ENCODE results near the gene MAGI3.

Gene MAGI3

GRCh38 chr1:113369699-113370098 lies 20.6 kb upstream of the MAGI3 start:
- no peak overlapping the region for H3K23ac ChIP-seq (ENCODE audit: low read length)
- no peaks in the 10 kb centered on the region for H3K9me3 ChIP-seq (ENCODE audit: insufficient read depth, low read depth, low read length)
- no peaks in the 10 kb centered on the region for H3K27me3 ChIP-seq (ENCODE audit: insufficient read depth, low read length)
- WGBS (ENCODE audit: extremely low coverage, insufficient coverage, insufficient read length), result no CpG with 5 or more reads among the region's 1 CpG
- H3K36me3 ChIP-seq (ENCODE audit: control insufficient read depth in 1 of 2, insufficient read depth in 2 of 2, low read length in 2 of 2), result no peaks in the 10 kb centered on the region
- no peak overlapping the region for H3K14ac ChIP-seq (ENCODE audit: low read length)
- H4K8ac ChIP-seq (ENCODE audit: low read depth, low read length), result no peak overlapping the region
- H2BK120ac ChIP-seq (ENCODE audit: insufficient read depth, low read length, poor library complexity), result no peak overlapping the region
- H4K91ac ChIP-seq (ENCODE audit: low read depth, low read length), result no peak overlapping the region
- H3K4me1 ChIP-seq (ENCODE audit: control insufficient read depth in 1 of 2, insufficient read depth in 2 of 2, low read length in 2 of 2), result no peaks in the 10 kb centered on the region
- H3K4me2 ChIP-seq (ENCODE audit: low read length), result no peak overlapping the region
- no peak overlapping the region for H2AK5ac ChIP-seq (ENCODE audit: low read length)
- H3K4ac ChIP-seq (ENCODE audit: low read depth, low read length), result no peak overlapping the region
- H3K9ac ChIP-seq (ENCODE audit: low read length), result no peak overlapping the region
- DNase-seq, result no peak
- no peak overlapping the region for H2AFZ ChIP-seq (ENCODE audit: insufficient read depth, low read length, poor library complexity)
- no peak overlapping the region for H2BK5ac ChIP-seq (ENCODE audit: low read depth, low read length, poor library complexity)
- H3K79me1 ChIP-seq (ENCODE audit: low read length), result no peaks in the 10 kb centered on the region
- no peak overlapping the region for H2BK12ac ChIP-seq (ENCODE audit: low read length)
- H3K4me3 ChIP-seq (ENCODE audit: low read depth, low read length), result no peak overlapping the region
- H3K27ac ChIP-seq (ENCODE audit: low read depth, low read length), result no peak overlapping the region
- H3K18ac ChIP-seq (ENCODE audit: low read length), result no peak overlapping the region
- H4K12ac ChIP-seq (ENCODE audit: low read depth, low read length), result no peak overlapping the region
- no peaks in the 10 kb centered on the region for H3K79me2 ChIP-seq (ENCODE audit: control insufficient read depth, insufficient read depth, low read length, poor library complexity)

DNA sequence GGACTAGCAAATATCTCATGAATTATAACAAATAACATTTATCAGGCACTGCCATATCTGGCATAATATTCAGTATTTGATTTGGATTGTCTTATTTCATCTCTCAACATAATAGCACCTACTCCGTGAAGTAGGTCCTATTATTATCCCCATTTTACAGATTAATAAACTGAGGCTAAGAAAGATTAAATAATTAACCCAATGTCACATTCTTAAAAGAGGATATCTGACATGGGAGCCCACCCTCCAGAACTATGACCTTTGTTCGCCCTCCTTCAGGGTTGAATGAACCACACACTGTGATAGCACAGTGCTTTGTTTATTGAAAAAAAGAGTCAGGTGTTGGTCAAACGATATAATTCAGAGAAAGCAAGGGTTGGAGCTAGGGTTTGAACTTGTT lies 19.4 kb upstream of the MAGI3 start:
- H4K8ac ChIP-seq (ENCODE audit: low read depth, low read length), result no peak overlapping the region
- H3K79me2 ChIP-seq (ENCODE audit: control insufficient read depth, insufficient read depth, low read length, poor library complexity), result no peaks in the 10 kb centered on the region
- H2AFZ ChIP-seq (ENCODE audit: insufficient read depth, low read length, poor library complexity), result no peak overlapping the region
- no CpG with 5 or more reads among the region's 3 CpGs for WGBS (ENCODE audit: extremely low coverage, insufficient coverage, insufficient read length)
- no peaks in the 10 kb centered on the region for H3K9me3 ChIP-seq (ENCODE audit: insufficient read depth, low read depth, low read length)
- H3K23ac ChIP-seq (ENCODE audit: low read length), result no peak overlapping the region
- no peak overlapping the region for H3K9ac ChIP-seq (ENCODE audit: low read length)
- H4K91ac ChIP-seq (ENCODE audit: low read depth, low read length), result no peak overlapping the region
- no peak overlapping the region for H3K4me2 ChIP-seq (ENCODE audit: low read length)
- H4K12ac ChIP-seq (ENCODE audit: low read depth, low read length), result no peak overlapping the region
- no peaks in the 10 kb centered on the region for H3K4me1 ChIP-seq (ENCODE audit: control insufficient read depth in 1 of 2, insufficient read depth in 2 of 2, low read length in 2 of 2)
- no peak overlapping the region for H3K14ac ChIP-seq (ENCODE audit: low read length)
- no peak overlapping the region for H3K18ac ChIP-seq (ENCODE audit: low read length)
- H2AK5ac ChIP-seq (ENCODE audit: low read length), result no peak overlapping the region
- H3K4me3 ChIP-seq (ENCODE audit: low read depth, low read length), result no peak overlapping the region
- no peak overlapping the region for H2BK5ac ChIP-seq (ENCODE audit: low read depth, low read length, poor library complexity)
- no peak for DNase-seq
- H2BK120ac ChIP-seq (ENCODE audit: insufficient read depth, low read length, poor library complexity), result no peak overlapping the region
- H2BK12ac ChIP-seq (ENCODE audit: low read length), result no peak overlapping the region
- no peak overlapping the region for H3K27ac ChIP-seq (ENCODE audit: low read depth, low read length)
- H3K4ac ChIP-seq (ENCODE audit: low read depth, low read length), result no peak overlapping the region
- H3K79me1 ChIP-seq (ENCODE audit: low read length), result no peaks in the 10 kb centered on the region
- no peaks in the 10 kb centered on the region for H3K36me3 ChIP-seq (ENCODE audit: control insufficient read depth in 1 of 2, insufficient read depth in 2 of 2, low read length in 2 of 2)
- H3K27me3 ChIP-seq (ENCODE audit: insufficient read depth, low read length), result no peaks in the 10 kb centered on the region

- H3K9me3 ChIP-seq (ENCODE audit: insufficient read depth, low read depth, low read length), result no peaks in the 10 kb centered on the region
- no peaks in the 10 kb centered on the region for H3K4me1 ChIP-seq (ENCODE audit: control insufficient read depth in 1 of 2, insufficient read depth in 2 of 2, low read length in 2 of 2)
- no peak overlapping the region for H2BK12ac ChIP-seq (ENCODE audit: low read length)
- no peak overlapping the region for H2BK5ac ChIP-seq (ENCODE audit: low read depth, low read length, poor library complexity)
- H3K14ac ChIP-seq (ENCODE audit: low read length), result no peak overlapping the region
- no peak overlapping the region for H3K4ac ChIP-seq (ENCODE audit: low read depth, low read length)
- DNase-seq, result no peak
- no peaks in the 10 kb centered on the region for H3K79me1 ChIP-seq (ENCODE audit: low read length)
- no peak overlapping the region for H3K27ac ChIP-seq (ENCODE audit: low read depth, low read length)
- no CpG with 5 or more reads among the region's 2 CpGs for whole genome bisulfite sequencing (ENCODE audit: extremely low coverage, insufficient coverage, insufficient read length)
- no peak overlapping the region for H4K8ac ChIP-seq (ENCODE audit: low read depth, low read length)
- no peaks in the 10 kb centered on the region for H3K79me2 ChIP-seq (ENCODE audit: control insufficient read depth, insufficient read depth, low read length, poor library complexity)
- H3K36me3 ChIP-seq (ENCODE audit: control insufficient read depth in 1 of 2, insufficient read depth in 2 of 2, low read length in 2 of 2), result no peaks in the 10 kb centered on the region
- H4K91ac ChIP-seq (ENCODE audit: low read depth, low read length), result no peak overlapping the region
- no peak overlapping the region for H4K12ac ChIP-seq (ENCODE audit: low read depth, low read length)
- no peak overlapping the region for H2AFZ ChIP-seq (ENCODE audit: insufficient read depth, low read length, poor library complexity)
- H2BK120ac ChIP-seq (ENCODE audit: insufficient read depth, low read length, poor library complexity), result no peak overlapping the region
- H3K4me3 ChIP-seq (ENCODE audit: low read depth, low read length), result no peak overlapping the region
- no peak overlapping the region for H3K4me2 ChIP-seq (ENCODE audit: low read length)
- no peak overlapping the region for H3K23ac ChIP-seq (ENCODE audit: low read length)
- H3K27me3 ChIP-seq (ENCODE audit: insufficient read depth, low read length), result no peaks in the 10 kb centered on the region
- H2AK5ac ChIP-seq (ENCODE audit: low read length), result no peak overlapping the region
- no peak overlapping the region for H3K18ac ChIP-seq (ENCODE audit: low read length)
- H3K9ac ChIP-seq (ENCODE audit: low read length), result no peak overlapping the region
These were observed 17.8 kb upstream of the MAGI3 start for GRCh38 chr1:113372546-113372945.

DNA sequence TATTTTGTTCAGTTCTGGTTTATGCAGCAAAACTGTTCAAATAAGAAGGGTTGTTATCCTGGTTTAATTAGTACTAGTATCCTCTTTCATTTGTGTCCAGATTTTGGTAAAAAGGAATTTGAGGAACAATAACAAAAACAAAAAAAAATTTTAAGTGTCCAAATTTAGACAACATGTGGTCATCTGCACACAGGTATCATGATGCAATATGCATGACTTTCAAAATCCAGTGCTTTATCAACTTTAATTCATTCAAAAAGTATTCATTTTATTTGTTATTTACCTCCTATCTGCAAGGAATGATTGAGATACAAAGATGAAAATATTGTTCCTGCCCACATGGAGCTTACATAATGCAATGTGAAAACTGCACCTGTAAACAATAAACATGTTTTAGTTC lies 16.7 kb upstream of the MAGI3 start:
- no peak overlapping the region for H3K4ac ChIP-seq (ENCODE audit: low read depth, low read length)
- H4K8ac ChIP-seq (ENCODE audit: low read depth, low read length), result no peak overlapping the region
- no peaks in the 10 kb centered on the region for H3K27me3 ChIP-seq (ENCODE audit: insufficient read depth, low read length)
- DNase-seq, result no peak
- H4K91ac ChIP-seq (ENCODE audit: low read depth, low read length), result no peak overlapping the region
- no peak overlapping the region for H3K4me2 ChIP-seq (ENCODE audit: low read length)
- H3K4me3 ChIP-seq (ENCODE audit: low read depth, low read length), result no peak overlapping the region
- no peak overlapping the region for H3K9ac ChIP-seq (ENCODE audit: low read length)
- H3K27ac ChIP-seq (ENCODE audit: low read depth, low read length), result no peak overlapping the region
- H3K9me3 ChIP-seq (ENCODE audit: insufficient read depth, low read depth, low read length), result no peaks in the 10 kb centered on the region
- no peak overlapping the region for H3K14ac ChIP-seq (ENCODE audit: low read length)
- H2BK5ac ChIP-seq (ENCODE audit: low read depth, low read length, poor library complexity), result no peak overlapping the region
- H2BK120ac ChIP-seq (ENCODE audit: insufficient read depth, low read length, poor library complexity), result no peak overlapping the region
- H2AFZ ChIP-seq (ENCODE audit: insufficient read depth, low read length, poor library complexity), result no peak overlapping the region
- no peak overlapping the region for H3K18ac ChIP-seq (ENCODE audit: low read length)
- H4K12ac ChIP-seq (ENCODE audit: low read depth, low read length), result no peak overlapping the region
- H3K79me2 ChIP-seq (ENCODE audit: control insufficient read depth, insufficient read depth, low read length, poor library complexity), result no peaks in the 10 kb centered on the region
- H3K79me1 ChIP-seq (ENCODE audit: low read length), result no peaks in the 10 kb centered on the region
- H2AK5ac ChIP-seq (ENCODE audit: low read length), result no peak overlapping the region
- no peaks in the 10 kb centered on the region for H3K4me1 ChIP-seq (ENCODE audit: control insufficient read depth in 1 of 2, insufficient read depth in 2 of 2, low read length in 2 of 2)
- no peaks in the 10 kb centered on the region for H3K36me3 ChIP-seq (ENCODE audit: control insufficient read depth in 1 of 2, insufficient read depth in 2 of 2, low read length in 2 of 2)
- no peak overlapping the region for H3K23ac ChIP-seq (ENCODE audit: low read length)
- no peak overlapping the region for H2BK12ac ChIP-seq (ENCODE audit: low read length)

- H3K9me3 ChIP-seq (ENCODE audit: insufficient read depth, low read depth, low read length), result no peaks in the 10 kb centered on the region
- no peaks in the 10 kb centered on the region for H3K27me3 ChIP-seq (ENCODE audit: insufficient read depth, low read length)
- no peak overlapping the region for H3K27ac ChIP-seq (ENCODE audit: low read depth, low read length)
- no peaks in the 10 kb centered on the region for H3K79me1 ChIP-seq (ENCODE audit: low read length)
- H2AK5ac ChIP-seq (ENCODE audit: low read length), result no peak overlapping the region
- no peak overlapping the region for H2BK5ac ChIP-seq (ENCODE audit: low read depth, low read length, poor library complexity)
- H4K12ac ChIP-seq (ENCODE audit: low read depth, low read length), result no peak overlapping the region
- H3K14ac ChIP-seq (ENCODE audit: low read length), result no peak overlapping the region
- H3K9ac ChIP-seq (ENCODE audit: low read length), result no peak overlapping the region
- no peaks in the 10 kb centered on the region for H3K4me1 ChIP-seq (ENCODE audit: control insufficient read depth in 1 of 2, insufficient read depth in 2 of 2, low read length in 2 of 2)
- no peak overlapping the region for H3K4me2 ChIP-seq (ENCODE audit: low read length)
- H2BK12ac ChIP-seq (ENCODE audit: low read length), result no peak overlapping the region
- H2BK120ac ChIP-seq (ENCODE audit: insufficient read depth, low read length, poor library complexity), result no peak overlapping the region
- no peak overlapping the region for H4K91ac ChIP-seq (ENCODE audit: low read depth, low read length)
- H3K4me3 ChIP-seq (ENCODE audit: low read depth, low read length), result no peak overlapping the region
- no peak for DNase-seq
- no peak overlapping the region for H3K4ac ChIP-seq (ENCODE audit: low read depth, low read length)
- no peak overlapping the region for H3K18ac ChIP-seq (ENCODE audit: low read length)
- H3K23ac ChIP-seq (ENCODE audit: low read length), result no peak overlapping the region
- H4K8ac ChIP-seq (ENCODE audit: low read depth, low read length), result no peak overlapping the region
- WGBS (ENCODE audit: extremely low coverage, insufficient coverage, insufficient read length), result no CpG with 5 or more reads among the region's 5 CpGs
- H3K36me3 ChIP-seq (ENCODE audit: control insufficient read depth in 1 of 2, insufficient read depth in 2 of 2, low read length in 2 of 2), result no peaks in the 10 kb centered on the region
- no peak overlapping the region for H2AFZ ChIP-seq (ENCODE audit: insufficient read depth, low read length, poor library complexity)
- no peaks in the 10 kb centered on the region for H3K79me2 ChIP-seq (ENCODE audit: control insufficient read depth, insufficient read depth, low read length, poor library complexity)
These were observed 14.4 kb upstream of the MAGI3 start for GRCh38 chr1:113375878-113376277.

All from trophoblast cell (in vitro differentiated cells and primary cell).